ENCODE data around the gene UGCG. TPM values are rescaled to one million over a fixed set of nuclear protein-coding genes. Genes with fewer than 3 reads are reported as not detected.

UGCG gene
- total and polyA plus RNA-seq, 2 of the 8 experiments (the other 6 are each of a cell fraction or from before 2014, with no cell fraction given) = 14.9 to 34.0 TPM

GRCh38 chr9:111897601-111898137, 1.1 kb downstream of the UGCG start:
- Histone ChIP-seq H2AK5ac (ENCODE audit: low read depth, low read length) (no peak overlapping the region), H3K4me2 (ENCODE audit: insufficient read depth in 1 of 2, low read depth in 2 of 2, low read length in 2 of 2) (peak overlapping the region; percentile 76 to 77), H3K36me3 (ENCODE audit: control insufficient read depth in 2 of 4, insufficient read depth in 4 of 4, low read length in 3 of 4) (no peaks in the 10 kb centered on the region), H3K56ac (replicated peaks; ENCODE audit: insufficient read length, low read depth, low read length) (no peak overlapping the region), H3K9me3 (ENCODE audit: insufficient read depth in 2 of 2, low read depth in 1 of 2, low read length in 1 of 2) (no peaks in the 10 kb centered on the region), H3K79me2 (ENCODE audit: control insufficient read depth in 1 of 2, insufficient read depth in 2 of 2, low read length in 2 of 2) (peaks cover 20 to 56% of the 10 kb centered on the region in 2 experiments), H3K14ac (ENCODE audit: insufficient read length) (no peak overlapping the region), H3K23ac (ENCODE audit: insufficient read length) (no peak overlapping the region), H3K4ac (replicated peaks; ENCODE audit: insufficient read length, low read depth, low read length) (no peak overlapping the region), H3K27ac (ENCODE audit: low read depth, low read length) (no peak overlapping the region), H3K4me1 (replicated peaks in 1 of 4; ENCODE audit: control insufficient read depth in 3 of 4, insufficient read depth in 4 of 4, low read length in 3 of 4) (peaks cover 0 to 5% (median 0%) of the 10 kb centered on the region in 4 experiments; a peak in 3 of 7 replicates), H2BK120ac (replicated peaks; ENCODE audit: low read depth, low read length) (no peak overlapping the region), H3K27me3 (replicated peaks in 1 of 4; ENCODE audit: control insufficient read depth in 3 of 4, extremely low read depth in 1 of 4, insufficient read depth in 3 of 4, low read length in 3 of 4) (no peaks in the 10 kb centered on the region), H2BK20ac (ENCODE audit: low read length) (no peak overlapping the region), H3K9ac (replicated peaks in 1 of 4; ENCODE audit: extremely low read depth in 1 of 4, low read depth in 3 of 4, low read length in 3 of 4) (peak overlapping the region in 3 of 4 experiments; percentile 58 to 73 (median 70); a peak in 5 of 7 replicates), H4K91ac (replicated peaks; ENCODE audit: insufficient read length, low read length) (no peak overlapping the region), H4K5ac (ENCODE audit: insufficient read length, low read depth, low read length) (no peak overlapping the region), H3K23me2 (ENCODE audit: low read depth, low read length) (peaks cover 10% of the 10 kb centered on the region), H2BK15ac (ENCODE audit: low read length) (no peak overlapping the region), H2BK12ac (ENCODE audit: low read depth, low read length) (no peak overlapping the region), H2BK5ac (ENCODE audit: low read depth, low read length) (no peak overlapping the region), H3K18ac (ENCODE audit: extremely low read depth, low read length) (no peak overlapping the region), H4K20me1 (replicated peaks in 1 of 2; ENCODE audit: control insufficient read depth in 1 of 2, insufficient read depth in 2 of 2, low read length in 2 of 2) (peaks cover 0 to 4% of the 10 kb centered on the region in 2 experiments), H3K79me1 (ENCODE audit: low read depth, low read length) (peaks cover 3% of the 10 kb centered on the region; the same call in 1 of the 2 replicates), H4K8ac (ENCODE audit: extremely low read depth, insufficient read depth, low read length) (no peak overlapping the region), H2AFZ (ENCODE audit: low read length) (no peak overlapping the region), H3K4me3 (ENCODE audit: extremely low read depth in 1 of 4, insufficient read depth in 2 of 4, low read depth in 3 of 4, low read length in 4 of 4) (peak overlapping the region; percentile 79 to 98 (median 84))
- POLR2A ChIA-PET (ENCODE audit: partially characterized antibody) = interaction anchor here (0.6 to 2.0 kb wide), 5 partner anchors 9 to 92 kb away, joined by 3 to 10 read pairs (median 3); no protein-coding TSS in a partner anchor
- DNase-seq (ENCODE audit: low read depth in 1 of 2, low spot score in 2 of 2) (no peak), FAIRE-seq (no peak)
- CTCF ChIA-PET (ENCODE audit: partially characterized antibody) = interaction anchor here (0.6 kb wide), 1 partner anchor 39 kb away, joined by 3 read pairs; no protein-coding TSS in a partner anchor
- 18 to 100% methylated on average over 2 to 12 of the region's 12 CpGs for WGBS, 2 experiments (ENCODE audit: extremely low coverage in 1 of 2, insufficient coverage in 1 of 2, insufficient read length in 1 of 2, insufficient replicate concordance in 2 of 2, low coverage in 1 of 2, low lambda C conversion rate in 2 of 2, missing lambda C conversion rate in 1 of 2)
- no peak for TF ChIP-seq POLR2AphosphoS5 (IDR thresholded peaks at IDR 0.05; ENCODE audit: low read depth, low read length)
- TF ChIP-seq CBX5 (IDR thresholded peaks at IDR 0.05; ENCODE audit: low read depth, low read length) = no peak
- TF ChIP-seq RXRA (IDR thresholded peaks at IDR 0.05; ENCODE audit: insufficient read depth, low read depth, low read length) = no peak
- no peak for TF ChIP-seq JUN (IDR thresholded peaks at IDR 0.05; ENCODE audit: low read depth, low read length)
- TF ChIP-seq, protein P1, sequence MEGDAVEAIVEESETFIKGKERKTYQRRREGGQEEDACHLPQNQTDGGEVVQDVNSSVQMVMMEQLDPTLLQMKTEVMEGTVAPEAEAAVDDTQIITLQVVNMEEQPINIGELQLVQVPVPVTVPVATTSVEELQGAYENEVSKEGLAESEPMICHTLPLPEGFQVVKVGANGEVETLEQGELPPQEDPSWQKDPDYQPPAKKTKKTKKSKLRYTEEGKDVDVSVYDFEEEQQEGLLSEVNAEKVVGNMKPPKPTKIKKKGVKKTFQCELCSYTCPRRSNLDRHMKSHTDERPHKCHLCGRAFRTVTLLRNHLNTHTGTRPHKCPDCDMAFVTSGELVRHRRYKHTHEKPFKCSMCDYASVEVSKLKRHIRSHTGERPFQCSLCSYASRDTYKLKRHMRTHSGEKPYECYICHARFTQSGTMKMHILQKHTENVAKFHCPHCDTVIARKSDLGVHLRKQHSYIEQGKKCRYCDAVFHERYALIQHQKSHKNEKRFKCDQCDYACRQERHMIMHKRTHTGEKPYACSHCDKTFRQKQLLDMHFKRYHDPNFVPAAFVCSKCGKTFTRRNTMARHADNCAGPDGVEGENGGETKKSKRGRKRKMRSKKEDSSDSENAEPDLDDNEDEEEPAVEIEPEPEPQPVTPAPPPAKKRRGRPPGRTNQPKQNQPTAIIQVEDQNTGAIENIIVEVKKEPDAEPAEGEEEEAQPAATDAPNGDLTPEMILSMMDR (IDR thresholded peaks at IDR 0.05; ENCODE audit: control extremely low read depth in 1 of 3, insufficient read depth in 1 of 3, low read depth in 1 of 3, low read length in 3 of 3) = no peak
- TF ChIP-seq GTF2F1 (IDR thresholded peaks at IDR 0.05; ENCODE audit: borderline replicate concordance, low read depth, low read length) = no peak
- no peak for TF ChIP-seq CHD2 (IDR thresholded peaks at IDR 0.05; ENCODE audit: low read length)
- TF ChIP-seq RFX5 (IDR thresholded peaks at IDR 0.05; ENCODE audit: borderline replicate concordance, low read depth, low read length) = no peak
- TF ChIP-seq TCF12 (IDR thresholded peaks at IDR 0.05; ENCODE audit: low read depth, low read length) = no peak
- no peak for TF ChIP-seq MAFK (IDR thresholded peaks at IDR 0.05; ENCODE audit: low read depth, low read length)
- TF ChIP-seq NRF1 (IDR thresholded peaks at IDR 0.05; ENCODE audit: low read depth, low read length) = no peak
- no peak for TF ChIP-seq KDM5A (IDR thresholded peaks at IDR 0.05; ENCODE audit: low read length)

Measured in H1 (cell line).